Adrenal gland (tissue), 5 donors: ENCODE measurements around the gene KLK2.

Source experiments
- CTCF ChIP-seq, 6 experiments: fragments of 450-650 bp in 4 of 6; fragments of 200-600 bp in 2 of 6; sonication (generic) in 1 of 6; IDR thresholded peaks; 1 replicate in 5 of 6; 2 replicates in 1 of 6; pipeline versions ENCODE4 v1.5.1 to v1.8.0; 2016 to 2021; ENCODE audit warnings: antibody characterized with exemption in 6 of 6, mild to moderate bottlenecking in 2 of 6, moderate library complexity in 1 of 6
- POLR2A ChIP-seq, 2 donors: fragments of 450-650 bp; IDR thresholded peaks; one replicate each; pipeline ENCODE4 v1.6.1; 2017; ENCODE audit warnings: antibody characterized with exemption in 2 of 2, mild to moderate bottlenecking in 2 of 2, moderate library complexity in 1 of 2
- donor health status: DM: no; HTN: no; CAD: no.

- TF ChIP-seq CTCF (IDR thresholded peaks at IDR 0.05) (no peak), POLR2A (IDR thresholded peaks at IDR 0.05) (no peak)
These were observed 38.0 kb upstream of the KLK2 start for GRCh38 chr19:50835103-50835784.
